K562 (cell line): Measurements from ENCODE around the gene BCL7B. TPM values are rescaled to one million over a fixed set of nuclear protein-coding genes. Genes with fewer than 3 reads are reported as not detected.

Experiments used
- ADNP ChIP-seq: fragments of 200-800 bp; sonication (Bioruptor generic); IDR thresholded peaks from 2 replicates; pipeline ENCODE4 v1.6.1; 2016; ENCODE audit warnings: missing genetic modification characterization, missing compliant biosample characterization
- ATF7 ChIP-seq: fragments of 450-650 bp; IDR thresholded peaks from 2 replicates; pipeline ENCODE4 v1.7.1; 2014; ENCODE audit warnings: mild to moderate bottlenecking, moderate library complexity
- CBFA2T2 ChIP-seq: fragments of 450-650 bp; conservative IDR thresholded peaks from 2 replicates; pipeline ENCODE4 v1.6.1; 2017; ENCODE audit warnings: mild to moderate bottlenecking
- CREM ChIP-seq: IDR thresholded peaks from 2 replicates; pipeline ENCODE4 v1.6.1; 2014; ENCODE audit warnings: antibody characterized with exemption, low read depth
- ELK1 ChIP-seq: sonication (generic); formaldehyde crosslinking; IDR thresholded peaks from 2 replicates; pipeline ENCODE4 v1.8.1; 2022; ENCODE audit warnings: missing genetic modification reagents
- ESRRA ChIP-seq: fragments of 450-650 bp; IDR thresholded peaks from 2 replicates; pipeline ENCODE4 v1.6.1; 2014; ENCODE audit warnings: low read depth, mild to moderate bottlenecking, moderate library complexity, borderline replicate concordance
- ETV1 ChIP-seq: fragments of 450-650 bp; conservative IDR thresholded peaks from 2 replicates; pipeline ENCODE4 v1.6.1; 2016; ENCODE audit warnings: missing genetic modification characterization, control low read depth, low read depth, missing compliant biosample characterization
- JUN ChIP-seq, 2 experiments: sonication (generic) in 1 of 2; formaldehyde crosslinking in 1 of 2; IDR thresholded peaks; 2 replicates each; pipeline versions ENCODE4 v1.6.1 to v1.8.0; 2012 to 2022; ENCODE audit warnings: borderline replicate concordance in 2 of 2, mild to moderate bottlenecking in 2 of 2, improper control_type of control experiment in 1 of 2, low read depth in 1 of 2, low read length in 1 of 2, missing genetic modification reagents in 1 of 2
- KAT7 ChIP-seq: sonication (generic); formaldehyde crosslinking; IDR thresholded peaks from 2 replicates; pipeline ENCODE4 v1.8.0; 2022; ENCODE audit warnings: missing genetic modification reagents, mild to moderate bottlenecking, borderline replicate concordance
- NFIX ChIP-seq: fragments of 250-450 bp; sonication (Bioruptor Pico); IDR thresholded peaks from 2 replicates; pipeline ENCODE4 v1.4.0; 2020; ENCODE audit warnings: low read depth, mild to moderate bottlenecking, moderate library complexity
- NR2F6 ChIP-seq: fragments of 450-650 bp; formaldehyde crosslinking; IDR thresholded peaks from 2 replicates; pipeline ENCODE4 v1.4.0; 2020; ENCODE audit warnings: mild to moderate bottlenecking
- STAT5A ChIP-seq: IDR thresholded peaks from 2 replicates; pipeline ENCODE4 v1.6.1; 2012; ENCODE audit warnings: low read length, inconsistent platforms, borderline replicate concordance
- USF2 ChIP-seq: sonication (generic); formaldehyde crosslinking; IDR thresholded peaks from 2 replicates; pipeline ENCODE4 v1.5.0; 2020; ENCODE audit warnings: missing genetic modification reagents
- ZBTB17 ChIP-seq: fragments of 450-650 bp; formaldehyde crosslinking; IDR thresholded peaks from 2 replicates; pipeline ENCODE4 v1.4.0; 2020; ENCODE audit warnings: mild to moderate bottlenecking
- ZKSCAN1 ChIP-seq: fragments of 150-350 bp; IDR thresholded peaks from 2 replicates; pipeline ENCODE4 v1.6.1; 2016; ENCODE audit warnings: low read depth, low read length
- ZNF146 ChIP-seq: IDR thresholded peaks from one replicate; pipeline ENCODE4 v1.6.1; 2018; ENCODE audit warnings: missing compliant biosample characterization; ENCODE audit not compliant: unreplicated experiment
- ZNF224 ChIP-seq: sonication (generic); formaldehyde crosslinking; IDR thresholded peaks from 2 replicates; pipeline ENCODE4 v1.8.0; 2022; ENCODE audit warnings: mild to moderate bottlenecking, missing genetic modification reagents
- polyA plus RNA-seq, 8 experiments: library from polyadenylated mRNA; depleted of rRNA in 4 of 8; stranded (reverse) in 5 of 8; unstranded in 3 of 8; fragments of >200 nt; fragmentation: Nextera tagmentation in 2 of 8; fragmentation: Illumina TruSeq in 1 of 8; extraction: Ambion mirVana in 2 of 8; extraction: Trizol in 1 of 8; gene quantifications; 2 replicates each; pipeline versions ENCODE4 v1.2.1 to v1.2.3, GENCODE V29; 2011 to 2014; ENCODE audit warnings: inconsistent platforms in 1 of 8, missing spikeins in 1 of 8
- total RNA-seq, 7 experiments: library from RNA; depleted of rRNA in 6 of 7; stranded (reverse); fragments of >200 nt in 6 of 7; fragmentation: Illumina TruSeq in 2 of 7; extraction: Trizol in 2 of 7; gene quantifications; 2 replicates each; pipeline versions ENCODE4 v1.2.1 to v1.2.3, GENCODE V29; 2011 to 2021; ENCODE audit warnings: low replicate concordance in 1 of 7
- TF ChIP-seq, protein P1 (sequence below): conservative IDR thresholded peaks from 2 replicates; pipeline ENCODE4 v1.6.1; 2011; ENCODE audit warnings: low read depth, mild to moderate bottlenecking, low read length; ENCODE audit not compliant: control insufficient read depth
- TF ChIP-seq, protein P2 (sequence below): fragments of 450-650 bp; IDR thresholded peaks from 2 replicates; pipeline ENCODE4 v1.6.1; 2016; ENCODE audit warnings: missing biosample characterization, missing genetic modification characterization
- TF ChIP-seq, protein P3 (sequence below): fragments of 450-650 bp; IDR thresholded peaks from 2 replicates; pipeline ENCODE4 v1.6.1; 2016; ENCODE audit warnings: borderline replicate concordance

The BCL7B gene
- total and polyA plus RNA-seq, 9 of the 15 experiments (the other 6 are each of a cell fraction or from before 2014, with no cell fraction given), result 10.0 to 73.2 (median 32.9) TPM

DNA sequence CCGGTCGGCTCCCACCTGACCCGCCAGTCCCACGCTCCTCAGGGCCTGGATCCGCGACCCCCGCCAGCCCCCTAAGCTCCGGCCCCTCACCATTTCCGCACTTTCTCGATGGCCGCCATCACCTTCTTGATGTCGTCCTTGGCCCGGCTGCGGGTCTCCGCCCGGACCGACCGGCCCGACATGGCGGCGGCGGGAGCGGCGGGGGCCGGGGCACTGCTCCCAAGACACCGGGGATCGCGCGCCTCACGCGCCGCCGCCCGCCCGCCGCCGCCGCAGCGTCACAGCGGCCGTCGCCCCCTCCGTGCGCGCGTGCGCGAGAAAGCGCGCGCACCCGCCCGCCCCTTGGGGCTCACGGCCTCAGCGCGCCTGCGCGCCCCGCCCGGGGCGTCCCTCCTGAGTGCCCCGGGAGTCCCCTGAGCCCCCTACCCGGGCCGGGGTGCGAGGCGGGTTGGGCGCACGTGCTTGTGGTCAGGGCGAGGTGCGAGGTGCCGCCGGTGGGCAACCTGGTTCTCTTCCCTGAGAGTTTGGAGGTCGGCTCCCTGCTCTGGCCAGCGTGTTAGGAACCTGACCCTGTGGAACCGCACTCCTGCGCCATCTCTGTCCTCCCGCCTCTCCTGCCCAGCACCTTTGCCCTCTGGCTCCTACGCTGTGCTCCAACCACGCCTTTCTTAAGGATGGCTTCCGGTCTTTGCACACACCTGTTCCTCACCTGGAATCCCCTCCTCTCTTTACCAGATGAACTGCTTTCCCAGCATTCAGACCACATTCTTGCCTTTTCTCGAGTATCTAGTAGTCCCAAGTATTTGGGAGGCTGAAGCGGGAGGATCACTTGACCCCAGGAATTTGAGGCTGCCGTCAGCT is at the start of gene BCL7B (continued):
- TF ChIP-seq, protein P1, sequence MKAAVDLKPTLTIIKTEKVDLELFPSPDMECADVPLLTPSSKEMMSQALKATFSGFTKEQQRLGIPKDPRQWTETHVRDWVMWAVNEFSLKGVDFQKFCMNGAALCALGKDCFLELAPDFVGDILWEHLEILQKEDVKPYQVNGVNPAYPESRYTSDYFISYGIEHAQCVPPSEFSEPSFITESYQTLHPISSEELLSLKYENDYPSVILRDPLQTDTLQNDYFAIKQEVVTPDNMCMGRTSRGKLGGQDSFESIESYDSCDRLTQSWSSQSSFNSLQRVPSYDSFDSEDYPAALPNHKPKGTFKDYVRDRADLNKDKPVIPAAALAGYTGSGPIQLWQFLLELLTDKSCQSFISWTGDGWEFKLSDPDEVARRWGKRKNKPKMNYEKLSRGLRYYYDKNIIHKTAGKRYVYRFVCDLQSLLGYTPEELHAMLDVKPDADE, result 0 out of 2 replicates have a peak, but pooled peaks have one; percentile 13
- TF ChIP-seq ADNP (tag), result no peak
- 0 out of 2 replicates have a peak, but pooled peaks have one; percentile 48 for TF ChIP-seq ATF7
- TF ChIP-seq CREM, result no peak
- TF ChIP-seq KAT7, result 0 out of 2 replicates have a peak, but pooled peaks have one; percentile 51
- no peak for TF ChIP-seq ELK1 (CRISPR knock-in tag)
- TF ChIP-seq, protein P2, sequence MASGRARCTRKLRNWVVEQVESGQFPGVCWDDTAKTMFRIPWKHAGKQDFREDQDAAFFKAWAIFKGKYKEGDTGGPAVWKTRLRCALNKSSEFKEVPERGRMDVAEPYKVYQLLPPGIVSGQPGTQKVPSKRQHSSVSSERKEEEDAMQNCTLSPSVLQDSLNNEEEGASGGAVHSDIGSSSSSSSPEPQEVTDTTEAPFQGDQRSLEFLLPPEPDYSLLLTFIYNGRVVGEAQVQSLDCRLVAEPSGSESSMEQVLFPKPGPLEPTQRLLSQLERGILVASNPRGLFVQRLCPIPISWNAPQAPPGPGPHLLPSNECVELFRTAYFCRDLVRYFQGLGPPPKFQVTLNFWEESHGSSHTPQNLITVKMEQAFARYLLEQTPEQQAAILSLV (tag), result peak; percentile 58
- TF ChIP-seq USF2 (CRISPR knock-in tag), result no peak
- TF ChIP-seq ZNF224 (CRISPR knock-in tag), result no peak
- no peak for TF ChIP-seq JUN (IDR thresholded peaks at IDR 0.05; ENCODE audit: borderline replicate concordance, low read depth, low read length)
- 0 out of 2 replicates have a peak, but pooled peaks have one; percentile 63 for TF ChIP-seq JUN (CRISPR knock-in tag; IDR thresholded peaks at IDR 0.05; ENCODE audit: borderline replicate concordance)
- no peak for TF ChIP-seq NFIX (CRISPR knock-in tag)
- TF ChIP-seq, protein P3, sequence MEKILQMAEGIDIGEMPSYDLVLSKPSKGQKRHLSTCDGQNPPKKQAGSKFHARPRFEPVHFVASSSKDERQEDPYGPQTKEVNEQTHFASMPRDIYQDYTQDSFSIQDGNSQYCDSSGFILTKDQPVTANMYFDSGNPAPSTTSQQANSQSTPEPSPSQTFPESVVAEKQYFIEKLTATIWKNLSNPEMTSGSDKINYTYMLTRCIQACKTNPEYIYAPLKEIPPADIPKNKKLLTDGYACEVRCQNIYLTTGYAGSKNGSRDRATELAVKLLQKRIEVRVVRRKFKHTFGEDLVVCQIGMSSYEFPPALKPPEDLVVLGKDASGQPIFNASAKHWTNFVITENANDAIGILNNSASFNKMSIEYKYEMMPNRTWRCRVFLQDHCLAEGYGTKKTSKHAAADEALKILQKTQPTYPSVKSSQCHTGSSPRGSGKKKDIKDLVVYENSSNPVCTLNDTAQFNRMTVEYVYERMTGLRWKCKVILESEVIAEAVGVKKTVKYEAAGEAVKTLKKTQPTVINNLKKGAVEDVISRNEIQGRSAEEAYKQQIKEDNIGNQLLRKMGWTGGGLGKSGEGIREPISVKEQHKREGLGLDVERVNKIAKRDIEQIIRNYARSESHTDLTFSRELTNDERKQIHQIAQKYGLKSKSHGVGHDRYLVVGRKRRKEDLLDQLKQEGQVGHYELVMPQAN, result peak; percentile 27; the same call in 1 of the 2 replicates
- TF ChIP-seq CBFA2T2, result no peak
- TF ChIP-seq ESRRA, result 0 out of 2 replicates have a peak, but pooled peaks have one; percentile 7
- peak; percentile 86 for TF ChIP-seq ZBTB17 (CRISPR knock-in tag)
- no peak; the same call in 1 of the 2 replicates for TF ChIP-seq STAT5A
- TF ChIP-seq ZKSCAN1, result peak; percentile 10; the same call in 1 of the 2 replicates
- no peak for TF ChIP-seq NR2F6
- peak; percentile 97 for TF ChIP-seq ZNF146 (CRISPR knock-in tag)
- TF ChIP-seq ETV1 (tag), result peak; percentile 55; the same call in 1 of the 2 replicates
